Measurements from ENCODE around the gene FCGR2B.
"Not testable (repeated sequence)": the region's sequence is repeated elsewhere in the genome, so short reads cannot be mapped to it uniquely, and the experiment has no call there.

Gene FCGR2B

GRCh38 chr1:161706482-161707347 is 43.8 kb downstream of the FCGR2B start, which contains the start of gene FCRLA:
Gene FCRLA, plus strand, starts transcription at chr1:161707229. Its CDS starts 36 bp downstream, at chr1:161707265.
- no peak for DNase-seq

- DNase-seq: no peak
Observed at GRCh38 chr1:161707503-161707902, 44.6 kb downstream of the FCGR2B start.

GRCh38 chr1:161709373-161709772 is 46.4 kb downstream of the FCGR2B start:
- DNase-seq: no peak

GRCh38 chr1:161710560-161710959 is 47.6 kb downstream of the FCGR2B start:
- no peak for DNase-seq

- DNase-seq: no peak
Observed at GRCh38 chr1:161718559-161719324, 55.8 kb downstream of the FCGR2B start.

- DNase-seq: no peak
Observed at GRCh38 chr1:161719325-161719611, 56.3 kb downstream of the FCGR2B start.

GRCh38 chr1:161720422-161720821 is 57.5 kb downstream of the FCGR2B start:
- DNase-seq: no peak

GRCh38 chr1:161720956-161721737 is 58.2 kb downstream of the FCGR2B start, which contains the start of gene FCRLB:
Gene FCRLB, plus strand, starts transcription at chr1:161721544. Its CDS starts 1,129 bp downstream, at chr1:161722673.
- DNase-seq: no peak

GRCh38 chr1:161721738-161722343 is 58.9 kb downstream of the FCGR2B start:
- no peak for DNase-seq

- no peak for DNase-seq
Observed at GRCh38 chr1:161722406-161722805, 59.5 kb downstream of the FCGR2B start.

- DNase-seq: no peak
Observed at GRCh38 chr1:161723459-161724141, 60.7 kb downstream of the FCGR2B start.

GRCh38 chr1:161725258-161725907 is 62.4 kb downstream of the FCGR2B start:
- not testable (repeated sequence) for DNase-seq

- no peak for DNase-seq
Observed at GRCh38 chr1:161725908-161726472, 63.0 kb downstream of the FCGR2B start.

GRCh38 chr1:161726473-161727255 is 63.7 kb downstream of the FCGR2B start:
- DNase-seq: peak; percentile 60

GRCh38 chr1:161727256-161727924 is 64.4 kb downstream of the FCGR2B start:
- DNase-seq: no peak

Measured in stimulated activated naive CD4-positive, alpha-beta T cell treated with Interleukin-2 at 50 U/mL for 16 hours (primary cell).